Liver (tissue), 9 donors: ENCODE results near the gene TLN1. TPM values are rescaled to one million over a fixed set of nuclear protein-coding genes. Genes with fewer than 3 reads are reported as not detected.

Source experiments
- DNase-seq: peaks from one replicate; pipeline ENCODE4 v3.0.0-alpha.2; 2017; ENCODE audit warnings: low spot score
- H3K27ac ChIP-seq, 2 donors: one replicate each; pipeline ENCODE4 v1.7.0; 2013; ENCODE audit warnings: inconsistent platforms in 2 of 2, low read length in 2 of 2, control low read depth in 1 of 2, low read depth in 1 of 2, mild to moderate bottlenecking in 1 of 2
- H3K27me3 ChIP-seq, 4 donors: one replicate each; pipeline versions ENCODE4 v1.6.1 to v1.7.0; 2013; ENCODE audit warnings: low read length in 3 of 4, inconsistent platforms in 1 of 4, mild to moderate bottlenecking in 1 of 4, moderate library complexity in 1 of 4; ENCODE audit not compliant: control insufficient read depth in 4 of 4, insufficient read depth in 4 of 4
- H3K36me3 ChIP-seq, 4 donors: one replicate each; pipeline versions ENCODE4 v1.6.1 to v1.7.0; 2013; ENCODE audit warnings: low read length in 3 of 4, mild to moderate bottlenecking in 3 of 4, low read depth in 1 of 4, moderate library complexity in 1 of 4; ENCODE audit not compliant: control insufficient read depth in 4 of 4, insufficient read depth in 3 of 4
- H3K4me1 ChIP-seq, 4 donors: one replicate each; pipeline versions ENCODE4 v1.6.1 to v1.7.0; 2013; ENCODE audit warnings: low read length in 3 of 4, mild to moderate bottlenecking in 3 of 4, moderate library complexity in 1 of 4; ENCODE audit not compliant: control insufficient read depth in 4 of 4, insufficient read depth in 4 of 4
- H3K4me3 ChIP-seq, 3 donors: one replicate each; pipeline versions ENCODE4 v1.6.1 to v1.7.0; 2013; ENCODE audit warnings: low read length in 3 of 3, control low read depth in 1 of 3, low read depth in 1 of 3, mild to moderate bottlenecking in 1 of 3
- H3K9ac ChIP-seq, 2 donors: one replicate each; pipeline ENCODE4 v1.7.0; 2013; ENCODE audit warnings: low read length in 2 of 2, mild to moderate bottlenecking in 2 of 2, moderate library complexity in 2 of 2, control low read depth in 1 of 2, low read depth in 1 of 2
- H3K9me3 ChIP-seq, 4 donors: one replicate each; pipeline versions ENCODE4 v1.6.1 to v1.7.0; 2013; ENCODE audit warnings: low read length in 3 of 4; ENCODE audit not compliant: control insufficient read depth in 4 of 4
- ATF3 ChIP-seq: IDR thresholded peaks from 2 replicates; pipeline ENCODE4 v1.6.1; 2016; ENCODE audit warnings: antibody characterized with exemption
- CTCF ChIP-seq: fragments of 150-350 bp; IDR thresholded peaks from 2 replicates; pipeline ENCODE4 v1.5.1; 2017; ENCODE audit warnings: improper control_type of control experiment, low read depth, low read length; ENCODE audit not compliant: missing input control
- EGR1 ChIP-seq, 2 donors: IDR thresholded peaks; 2 replicates each; pipeline ENCODE4 v1.6.1; 2016 to 2018; ENCODE audit warnings: antibody characterized with exemption in 2 of 2, low read depth in 2 of 2
- FOXA1 ChIP-seq: IDR thresholded peaks from 2 replicates; pipeline ENCODE4 v1.6.1; 2016; ENCODE audit warnings: antibody characterized with exemption
- FOXA2 ChIP-seq: IDR thresholded peaks from 2 replicates; pipeline ENCODE4 v1.6.1; 2016; ENCODE audit warnings: antibody characterized with exemption
- GABPA ChIP-seq, 2 donors: IDR thresholded peaks in 1 of 2; conservative IDR thresholded peaks in 1 of 2; 2 replicates each; pipeline ENCODE4 v1.6.1; 2016; ENCODE audit warnings: antibody characterized with exemption in 2 of 2, mild to moderate bottlenecking in 1 of 2, moderate library complexity in 1 of 2
- HNF4A ChIP-seq, 2 donors: conservative IDR thresholded peaks; 2 replicates each; pipeline ENCODE4 v1.6.1; 2016; ENCODE audit warnings: antibody characterized with exemption in 2 of 2, mild to moderate bottlenecking in 2 of 2
- HNF4G ChIP-seq: IDR thresholded peaks from 2 replicates; pipeline ENCODE4 v1.6.1; 2016; ENCODE audit warnings: antibody characterized with exemption
- MAX ChIP-seq: IDR thresholded peaks from 2 replicates; pipeline ENCODE4 v1.6.1; 2016; ENCODE audit warnings: antibody characterized with exemption
- NR2F2 ChIP-seq: IDR thresholded peaks from 2 replicates; pipeline ENCODE4 v1.6.1; 2016; ENCODE audit warnings: antibody characterized with exemption
- RAD21 ChIP-seq, 2 donors: IDR thresholded peaks; 2 replicates each; pipeline ENCODE4 v1.6.1; 2016; ENCODE audit warnings: antibody characterized with exemption in 2 of 2, mild to moderate bottlenecking in 2 of 2
- RXRA ChIP-seq, 2 donors: IDR thresholded peaks; 2 replicates each; pipeline ENCODE4 v1.6.1; 2017 to 2018; ENCODE audit warnings: antibody characterized with exemption in 2 of 2, mild to moderate bottlenecking in 1 of 2
- SP1 ChIP-seq: IDR thresholded peaks from 2 replicates; pipeline ENCODE4 v1.6.1; 2018; ENCODE audit warnings: antibody characterized with exemption, mild to moderate bottlenecking
- TAF1 ChIP-seq: conservative IDR thresholded peaks from 2 replicates; pipeline ENCODE4 v1.6.1; 2016; ENCODE audit warnings: antibody characterized with exemption, mild to moderate bottlenecking
- YY1 ChIP-seq: IDR thresholded peaks from 2 replicates; pipeline ENCODE4 v1.6.1; 2016; ENCODE audit warnings: antibody characterized with exemption, mild to moderate bottlenecking
- ZBTB33 ChIP-seq: IDR thresholded peaks from 2 replicates; pipeline ENCODE4 v1.6.1; 2016; ENCODE audit warnings: antibody characterized with exemption
- WGBS: extraction: QIAGEN DNeasy Blood & Tissue Kit; methylation state at CpG from one replicate; pipeline ENCODE4 v1.1.7; 2013; 5-methylcytosine and 5-hydroxymethylcytosine counted together
- polyA plus RNA-seq, 2 donors: library from polyadenylated mRNA; stranded (reverse) in 1 of 2; unstranded in 1 of 2; fragments of 200-250 nt in 1 of 2; fragments of >200 nt in 1 of 2; fragmentation: Nextera tagmentation in 1 of 2; extraction: Ambion mirVana in 1 of 2; gene quantifications; one replicate each; pipeline versions ENCODE4 v1.2.1 to v1.2.3, GENCODE V29; 2013 to 2015
- total RNA-seq, 2 donors: library from RNA; depleted of rRNA; stranded (reverse); fragments of >200 nt; gene quantifications; one replicate each; pipeline ENCODE4 v1.2.3, GENCODE V29; 2014
- donor health status: healthy.
- donor health status: healthy.
- donor health status: healthy.
- donor health status: healthy.
- donor health status: healthy.

The TLN1 gene
- total and polyA plus RNA-seq, 4 donors = 24.5 to 184 (median 125) TPM

GRCh38 chr9:35750256-35750531 lies 18.2 kb upstream of the TLN1 start:
- no peak for DNase-seq
- WGBS = 63% methylated on average over 4 of the region's 4 CpGs
- no peak for TF ChIP-seq HNF4A (conservative IDR thresholded peaks at IDR 0.05)
- no peak for TF ChIP-seq SP1
- TF ChIP-seq CTCF = no peak
- no peak for TF ChIP-seq ATF3
- TF ChIP-seq HNF4G = no peak
- TF ChIP-seq MAX = no peak
- no peak for TF ChIP-seq RXRA (IDR thresholded peaks at IDR 0.05)
- no peak for TF ChIP-seq RAD21 (IDR thresholded peaks at IDR 0.05)
- TF ChIP-seq FOXA2 = no peak
- no peak for TF ChIP-seq GABPA (IDR thresholded peaks at IDR 0.05 in 1 of 2, conservative IDR thresholded peaks at IDR 0.05 in 1 of 2)
- no peak for TF ChIP-seq NR2F2
- no peak for TF ChIP-seq FOXA1
- no peak for TF ChIP-seq ZBTB33
- TF ChIP-seq EGR1 (IDR thresholded peaks at IDR 0.05; ENCODE audit: low read depth in 2 of 2) = no peak
- TF ChIP-seq TAF1 = no peak
- Histone ChIP-seq H3K4me1 (peaks cover 11 to 40% (median 34%) of the 10 kb centered on the region in 4 donors), H3K27me3 (no peaks in the 10 kb centered on the region), H3K36me3 (peaks cover 10 to 39% (median 34%) of the 10 kb centered on the region in 4 donors), H3K4me3 (peak overlapping the region in 2 of 3 donors; percentile 82 to 84), H3K9me3 (no peaks in the 10 kb centered on the region), H3K9ac (peak overlapping the region in 1 of 2 donors; percentile 63), H3K27ac (peak overlapping the region in 1 of 2 donors; percentile 82)

GRCh38 chr9:35749515-35750255 lies 17.7 kb upstream of the TLN1 start:
- WGBS = 1% methylated on average over 19 of the region's 19 CpGs
- DNase-seq = no peak
- peaks cover 10 to 38% (median 33%) of the 10 kb centered on the region in 4 donors for H3K36me3 ChIP-seq
- H3K9ac ChIP-seq = peak overlapping the region; percentile 65 to 74
- TF ChIP-seq YY1 (peak; percentile 35), SP1 (no peak), TAF1 (peak; percentile 33)
- H3K4me3 ChIP-seq = peak overlapping the region; percentile 82 to 85 (median 84)
- no peaks in the 10 kb centered on the region for H3K27me3 ChIP-seq
- H3K27ac ChIP-seq = peak overlapping the region; percentile 82 to 86
- no peaks in the 10 kb centered on the region for H3K9me3 ChIP-seq
- peaks cover 11 to 40% (median 34%) of the 10 kb centered on the region in 4 donors for H3K4me1 ChIP-seq
